Smooth muscle cell (in vitro differentiated cells): ENCODE measurements around the gene GNAI2. TPM values are rescaled to one million over a fixed set of nuclear protein-coding genes. Genes with fewer than 3 reads are reported as not detected.
A peak's percentile ranks its signal among the peaks of the same experiment; 100 is the strongest.

Experiments used
- DNase-seq: peaks from one replicate; lab custom pipeline; 2025; ENCODE audit not compliant: unreplicated experiment; lab: John Stamatoyannopoulos, UW
- H2AFZ ChIP-seq: fragments of 200-600 bp; sonication (generic); 2 replicates; pipeline ENCODE4 v1.6.0; 2016; ENCODE audit warnings: antibody characterized with exemption, low read depth, mild to moderate bottlenecking
- H3F3A ChIP-seq: fragments of 200-600 bp; sonication (generic); 2 replicates; pipeline ENCODE4 v1.6.0; 2017; ENCODE audit warnings: antibody characterized with exemption, low read depth
- H3K27ac ChIP-seq: fragments of 200-600 bp; sonication (generic); 2 replicates; pipeline ENCODE4 v1.5.1; 2016; ENCODE audit warnings: low read depth, mild to moderate bottlenecking
- H3K27me3 ChIP-seq: fragments of 200-600 bp; sonication (generic); 2 replicates; pipeline ENCODE4 v1.6.1; 2016; ENCODE audit warnings: low read depth, mild to moderate bottlenecking
- H3K36me3 ChIP-seq: fragments of 200-600 bp; sonication (generic); 2 replicates; pipeline ENCODE4 v1.5.1; 2016; ENCODE audit warnings: low read depth
- H3K4me1 ChIP-seq: fragments of 200-600 bp; sonication (generic); 2 replicates; pipeline ENCODE4 v1.5.1; 2016; ENCODE audit warnings: low read depth
- H3K4me2 ChIP-seq: fragments of 200-600 bp; sonication (generic); 2 replicates; pipeline ENCODE4 v1.6.0; 2016; ENCODE audit warnings: mild to moderate bottlenecking
- H3K4me3 ChIP-seq: fragments of 200-600 bp; sonication (generic); 2 replicates; pipeline ENCODE4 v1.5.1; 2016; ENCODE audit warnings: mild to moderate bottlenecking
- H3K79me2 ChIP-seq: fragments of 200-600 bp; sonication (generic); 2 replicates; pipeline ENCODE4 v1.6.0; 2016; ENCODE audit warnings: low read depth, mild to moderate bottlenecking
- H3K9ac ChIP-seq: fragments of 200-600 bp; sonication (generic); 2 replicates; pipeline ENCODE4 v1.6.0; 2016; ENCODE audit warnings: low read depth
- H3K9me3 ChIP-seq: fragments of 200-600 bp; sonication (generic); replicated peaks from 2 replicates; pipeline ENCODE4 v1.5.1; 2016; ENCODE audit warnings: low read depth
- H4K20me1 ChIP-seq: fragments of 200-600 bp; sonication (generic); 2 replicates; pipeline ENCODE4 v1.6.0; 2016; ENCODE audit warnings: low read depth
- WGBS: methylation state at CpG from one replicate; pipeline ENCODE4 v1.1.7; 2016; ENCODE audit warnings: low lambda C conversion rate; 5-methylcytosine and 5-hydroxymethylcytosine counted together
- polyA plus RNA-seq: library from polyadenylated mRNA; unstranded; fragments of >200 nt; fragmentation: Nextera tagmentation; extraction: Ambion mirVana; gene quantifications from 2 replicates; pipeline ENCODE4 v1.2.1, GENCODE V29; 2016
- total RNA-seq: library from RNA; depleted of rRNA; stranded (reverse); fragments of >200 nt; gene quantifications from 2 replicates; pipeline ENCODE4 v1.2.3, GENCODE V29; 2014
- TF ChIP-seq, protein P1 (sequence below): fragments of 200-600 bp; sonication (generic); IDR thresholded peaks from 2 replicates; pipeline ENCODE4 v1.5.1; 2017; ENCODE audit warnings: borderline replicate concordance, mild to moderate bottlenecking, antibody characterized with exemption; ENCODE audit not compliant: insufficient read depth, poor library complexity, severe bottlenecking

Gene GNAI2
- total and polyA plus RNA-seq, 2 experiments from 2014 or later, result 209 to 454 TPM

GRCh38 chr3:50211930-50212329 is 24.1 kb upstream of the GNAI2 start:
- no peaks in the 10 kb centered on the region for H3K9me3 ChIP-seq
- no peaks in the 10 kb centered on the region for H3F3A ChIP-seq
- no peaks in the 10 kb centered on the region for H3K79me2 ChIP-seq
- no peaks in the 10 kb centered on the region for H3K27me3 ChIP-seq
- DNase-seq, result peak; percentile 11
- TF ChIP-seq, protein P1, sequence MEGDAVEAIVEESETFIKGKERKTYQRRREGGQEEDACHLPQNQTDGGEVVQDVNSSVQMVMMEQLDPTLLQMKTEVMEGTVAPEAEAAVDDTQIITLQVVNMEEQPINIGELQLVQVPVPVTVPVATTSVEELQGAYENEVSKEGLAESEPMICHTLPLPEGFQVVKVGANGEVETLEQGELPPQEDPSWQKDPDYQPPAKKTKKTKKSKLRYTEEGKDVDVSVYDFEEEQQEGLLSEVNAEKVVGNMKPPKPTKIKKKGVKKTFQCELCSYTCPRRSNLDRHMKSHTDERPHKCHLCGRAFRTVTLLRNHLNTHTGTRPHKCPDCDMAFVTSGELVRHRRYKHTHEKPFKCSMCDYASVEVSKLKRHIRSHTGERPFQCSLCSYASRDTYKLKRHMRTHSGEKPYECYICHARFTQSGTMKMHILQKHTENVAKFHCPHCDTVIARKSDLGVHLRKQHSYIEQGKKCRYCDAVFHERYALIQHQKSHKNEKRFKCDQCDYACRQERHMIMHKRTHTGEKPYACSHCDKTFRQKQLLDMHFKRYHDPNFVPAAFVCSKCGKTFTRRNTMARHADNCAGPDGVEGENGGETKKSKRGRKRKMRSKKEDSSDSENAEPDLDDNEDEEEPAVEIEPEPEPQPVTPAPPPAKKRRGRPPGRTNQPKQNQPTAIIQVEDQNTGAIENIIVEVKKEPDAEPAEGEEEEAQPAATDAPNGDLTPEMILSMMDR, result no peak
- H3K4me1 ChIP-seq, result no peaks in the 10 kb centered on the region
- H3K9ac ChIP-seq, result no peak overlapping the region
- H3K36me3 ChIP-seq, result no peaks in the 10 kb centered on the region
- 18% methylated on average over 2 of the region's 2 CpGs for WGBS
- H4K20me1 ChIP-seq, result no peaks in the 10 kb centered on the region
- no peak overlapping the region for H2AFZ ChIP-seq
- no peak overlapping the region for H3K27ac ChIP-seq
- H3K4me3 ChIP-seq, result no peak overlapping the region
- peak overlapping the region; percentile 10 for H3K4me2 ChIP-seq

DNA sequence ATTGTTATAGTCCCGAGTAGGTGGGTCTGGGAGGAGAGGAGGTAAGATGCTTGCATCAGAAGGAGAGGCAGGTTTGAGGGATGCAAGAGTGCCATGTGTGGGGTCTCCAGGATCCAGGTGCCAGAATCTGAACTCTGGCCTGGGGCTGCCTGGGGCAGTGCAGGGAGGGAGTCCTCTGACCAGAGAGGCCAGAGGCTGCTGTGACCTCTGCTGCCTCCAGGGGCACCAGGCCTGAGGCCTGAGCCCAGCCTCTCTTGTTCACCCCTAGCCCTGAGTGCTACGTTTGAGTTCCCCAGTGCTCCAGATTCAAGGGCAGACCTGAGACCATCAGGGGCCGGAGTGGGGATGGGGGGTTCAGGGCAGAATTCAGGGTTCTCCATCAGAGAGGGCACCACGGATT is 23.5 kb upstream of the GNAI2 start:
- Histone ChIP-seq H3K9me3 (no peaks in the 10 kb centered on the region), H3K4me3 (no peak overlapping the region), H2AFZ (no peak overlapping the region), H3K36me3 (no peaks in the 10 kb centered on the region), H3K4me2 (no peak overlapping the region), H3K27me3 (no peaks in the 10 kb centered on the region), H3K9ac (no peak overlapping the region), H3K27ac (no peak overlapping the region), H3F3A (no peaks in the 10 kb centered on the region), H4K20me1 (no peaks in the 10 kb centered on the region), H3K79me2 (no peaks in the 10 kb centered on the region), H3K4me1 (no peaks in the 10 kb centered on the region)
- no peak for DNase-seq
- WGBS, result 91% methylated on average over 3 of the region's 4 CpGs
- TF ChIP-seq, protein P1, result no peak

- TF ChIP-seq, protein P1, result no peak
- H3K9me3 ChIP-seq, result no peaks in the 10 kb centered on the region
- H2AFZ ChIP-seq, result no peak overlapping the region
- H3K9ac ChIP-seq, result no peak overlapping the region
- no peak overlapping the region for H3K4me2 ChIP-seq
- H3F3A ChIP-seq, result no peaks in the 10 kb centered on the region
- DNase-seq, result no peak
- H3K4me3 ChIP-seq, result no peak overlapping the region
- H4K20me1 ChIP-seq, result no peaks in the 10 kb centered on the region
- no peaks in the 10 kb centered on the region for H3K36me3 ChIP-seq
- WGBS, result 95% methylated on average over 3 of the region's 3 CpGs
- no peak overlapping the region for H3K27ac ChIP-seq
- no peaks in the 10 kb centered on the region for H3K4me1 ChIP-seq
- H3K27me3 ChIP-seq, result no peaks in the 10 kb centered on the region
- no peaks in the 10 kb centered on the region for H3K79me2 ChIP-seq
Measured at GRCh38 chr3:50212971-50213370, 23.0 kb upstream of the GNAI2 start.

- Histone ChIP-seq H3K9me3 (no peaks in the 10 kb centered on the region), H3K4me2 (no peak overlapping the region), H3K9ac (no peak overlapping the region), H3K4me3 (no peak overlapping the region), H2AFZ (no peak overlapping the region), H3K27me3 (no peaks in the 10 kb centered on the region), H3K4me1 (no peaks in the 10 kb centered on the region), H3K36me3 (no peaks in the 10 kb centered on the region), H3K79me2 (no peaks in the 10 kb centered on the region), H4K20me1 (no peaks in the 10 kb centered on the region), H3F3A (no peaks in the 10 kb centered on the region), H3K27ac (no peak overlapping the region)
- DNase-seq, result no peak
- TF ChIP-seq, protein P1, result no peak
- 95% methylated on average over 10 of the region's 12 CpGs for WGBS
Measured at GRCh38 chr3:50213373-50213772, 22.6 kb upstream of the GNAI2 start.
